ENCODE results near the gene SLC35F3. TPM values are rescaled to one million over a fixed set of nuclear protein-coding genes. Genes with fewer than 3 reads are reported as not detected.
"Not testable (repeated sequence)": the region's sequence is repeated elsewhere in the genome, so short reads cannot be mapped to it uniquely, and the experiment has no call there.

SLC35F3 gene
- total and polyA plus RNA-seq, 2 donors from 2014 or later, result 0.41 to 0.66 TPM

- FAIRE-seq (no peak), DNase-seq (no peak)
- Histone ChIP-seq H3K9ac (ENCODE audit: low read length in 3 of 3) (no peak overlapping the region), H3K36me3 (ENCODE audit: control insufficient read depth in 2 of 3, insufficient read depth in 3 of 3, low read length in 3 of 3) (no peaks in the 10 kb centered on the region), H3K9me3 (ENCODE audit: control insufficient read depth in 2 of 3, insufficient read depth in 1 of 3, low read length in 3 of 3) (no peaks in the 10 kb centered on the region), H3K27me3 (ENCODE audit: control insufficient read depth, insufficient read depth, low read length) (no peaks in the 10 kb centered on the region), H3K4me1 (ENCODE audit: control insufficient read depth in 2 of 3, insufficient read depth in 2 of 3, low read depth in 1 of 3, low read length in 3 of 3) (no peaks in the 10 kb centered on the region), H3K4me3 (ENCODE audit: low read length in 3 of 3) (no peak overlapping the region), H3K27ac (ENCODE audit: low read depth in 2 of 2, low read length in 2 of 2) (no peak overlapping the region)
- TF ChIP-seq, protein P1, sequence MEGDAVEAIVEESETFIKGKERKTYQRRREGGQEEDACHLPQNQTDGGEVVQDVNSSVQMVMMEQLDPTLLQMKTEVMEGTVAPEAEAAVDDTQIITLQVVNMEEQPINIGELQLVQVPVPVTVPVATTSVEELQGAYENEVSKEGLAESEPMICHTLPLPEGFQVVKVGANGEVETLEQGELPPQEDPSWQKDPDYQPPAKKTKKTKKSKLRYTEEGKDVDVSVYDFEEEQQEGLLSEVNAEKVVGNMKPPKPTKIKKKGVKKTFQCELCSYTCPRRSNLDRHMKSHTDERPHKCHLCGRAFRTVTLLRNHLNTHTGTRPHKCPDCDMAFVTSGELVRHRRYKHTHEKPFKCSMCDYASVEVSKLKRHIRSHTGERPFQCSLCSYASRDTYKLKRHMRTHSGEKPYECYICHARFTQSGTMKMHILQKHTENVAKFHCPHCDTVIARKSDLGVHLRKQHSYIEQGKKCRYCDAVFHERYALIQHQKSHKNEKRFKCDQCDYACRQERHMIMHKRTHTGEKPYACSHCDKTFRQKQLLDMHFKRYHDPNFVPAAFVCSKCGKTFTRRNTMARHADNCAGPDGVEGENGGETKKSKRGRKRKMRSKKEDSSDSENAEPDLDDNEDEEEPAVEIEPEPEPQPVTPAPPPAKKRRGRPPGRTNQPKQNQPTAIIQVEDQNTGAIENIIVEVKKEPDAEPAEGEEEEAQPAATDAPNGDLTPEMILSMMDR (IDR thresholded peaks at IDR 0.05; ENCODE audit: borderline replicate concordance, extremely low read depth, insufficient read depth), result no peak
- intact Hi-C loops (cut with DNase I), result no loop called here
These were observed 270.9 kb downstream of the SLC35F3 start for GRCh38 chr1:234175363-234175762.

DNA sequence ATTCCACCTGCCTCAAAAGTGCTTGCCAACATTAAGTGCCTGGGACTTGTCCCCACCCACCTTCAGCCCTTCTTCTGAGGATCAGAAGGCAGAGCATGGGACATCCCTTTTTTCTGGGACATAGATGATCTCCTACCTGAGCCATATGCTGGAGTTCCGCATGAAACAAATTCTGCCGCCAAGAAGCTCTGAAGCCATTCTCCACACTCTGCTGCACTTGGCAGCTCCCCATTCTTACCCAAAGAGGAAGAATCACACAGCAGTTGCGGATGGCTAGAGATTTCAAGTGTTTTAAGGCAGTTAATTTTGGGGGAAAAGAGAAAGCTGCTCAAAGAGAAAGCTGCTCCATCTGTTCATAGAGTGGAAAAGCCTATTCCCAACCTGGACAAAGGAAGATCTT is 271.5 kb downstream of the SLC35F3 start:
- TF ChIP-seq, protein P1 (IDR thresholded peaks at IDR 0.05; ENCODE audit: borderline replicate concordance, extremely low read depth, insufficient read depth), result no peak
- Histone ChIP-seq H3K9ac (ENCODE audit: low read length in 3 of 3) (no peak overlapping the region), H3K36me3 (ENCODE audit: control insufficient read depth in 2 of 3, insufficient read depth in 3 of 3, low read length in 3 of 3) (no peaks in the 10 kb centered on the region), H3K9me3 (ENCODE audit: control insufficient read depth in 2 of 3, insufficient read depth in 1 of 3, low read length in 3 of 3) (no peaks in the 10 kb centered on the region), H3K27me3 (ENCODE audit: control insufficient read depth, insufficient read depth, low read length) (no peaks in the 10 kb centered on the region), H3K4me3 (ENCODE audit: low read length in 3 of 3) (no peak overlapping the region), H3K4me1 (ENCODE audit: control insufficient read depth in 2 of 3, insufficient read depth in 2 of 3, low read depth in 1 of 3, low read length in 3 of 3) (no peaks in the 10 kb centered on the region), H3K27ac (ENCODE audit: low read depth in 2 of 2, low read length in 2 of 2) (no peak overlapping the region)
- intact Hi-C loops (cut with DNase I), result no loop called here
- DNase-seq (peak in 1 of 5 donors; percentile 6), FAIRE-seq (no peak)

GRCh38 chr1:234176847-234177246 is 272.4 kb downstream of the SLC35F3 start:
- H3K4me1 ChIP-seq (ENCODE audit: control insufficient read depth in 2 of 3, insufficient read depth in 2 of 3, low read depth in 1 of 3, low read length in 3 of 3); FAIRE-seq; H3K9ac ChIP-seq (ENCODE audit: low read length in 3 of 3); H3K27me3 ChIP-seq (ENCODE audit: control insufficient read depth, insufficient read depth, low read length); H3K9me3 ChIP-seq (ENCODE audit: control insufficient read depth in 2 of 3, insufficient read depth in 1 of 3, low read length in 3 of 3); H3K36me3 ChIP-seq (ENCODE audit: control insufficient read depth in 2 of 3, insufficient read depth in 3 of 3, low read length in 3 of 3); DNase-seq; H3K27ac ChIP-seq (ENCODE audit: low read depth in 2 of 2, low read length in 2 of 2); intact Hi-C loops (cut with DNase I); H3K4me3 ChIP-seq (ENCODE audit: low read length in 3 of 3): not testable (repeated sequence)

GRCh38 chr1:234185438-234185837 is 281.0 kb downstream of the SLC35F3 start:
- FAIRE-seq, result no peak
- no peaks in the 10 kb centered on the region for H3K27me3 ChIP-seq (ENCODE audit: control insufficient read depth, insufficient read depth, low read length)
- DNase-seq, result no peak
- H3K27ac ChIP-seq (ENCODE audit: low read depth in 2 of 2, low read length in 2 of 2), result no peak overlapping the region
- no peaks in the 10 kb centered on the region for H3K4me1 ChIP-seq (ENCODE audit: control insufficient read depth in 2 of 3, insufficient read depth in 2 of 3, low read depth in 1 of 3, low read length in 3 of 3)
- intact Hi-C loops (cut with DNase I), result no loop called here
- H3K4me3 ChIP-seq (ENCODE audit: low read length in 3 of 3), result no peak overlapping the region
- TF ChIP-seq, protein P1 (IDR thresholded peaks at IDR 0.05; ENCODE audit: borderline replicate concordance, extremely low read depth, insufficient read depth), result no peak
- H3K9ac ChIP-seq (ENCODE audit: low read length in 3 of 3), result no peak overlapping the region
- peaks cover 0 to 8% (median 2%) of the 10 kb centered on the region in 3 donors for H3K9me3 ChIP-seq (ENCODE audit: control insufficient read depth in 2 of 3, insufficient read depth in 1 of 3, low read length in 3 of 3)
- no peaks in the 10 kb centered on the region for H3K36me3 ChIP-seq (ENCODE audit: control insufficient read depth in 2 of 3, insufficient read depth in 3 of 3, low read length in 3 of 3)

Measured in kidney (tissue), 14 donors.